CD4-positive, alpha-beta T cell treated with Interleukin-6 at 100 ng/mL for 8 hours (primary cell): ENCODE measurements around the gene SIX3.

ENCODE experiments used
- DNase-seq: peaks from one replicate; pipeline ENCODE4 v3.0.0-alpha.2; 2020; ENCODE audit warnings: mixed read lengths, low spot score

The SIX3 gene

DNA sequence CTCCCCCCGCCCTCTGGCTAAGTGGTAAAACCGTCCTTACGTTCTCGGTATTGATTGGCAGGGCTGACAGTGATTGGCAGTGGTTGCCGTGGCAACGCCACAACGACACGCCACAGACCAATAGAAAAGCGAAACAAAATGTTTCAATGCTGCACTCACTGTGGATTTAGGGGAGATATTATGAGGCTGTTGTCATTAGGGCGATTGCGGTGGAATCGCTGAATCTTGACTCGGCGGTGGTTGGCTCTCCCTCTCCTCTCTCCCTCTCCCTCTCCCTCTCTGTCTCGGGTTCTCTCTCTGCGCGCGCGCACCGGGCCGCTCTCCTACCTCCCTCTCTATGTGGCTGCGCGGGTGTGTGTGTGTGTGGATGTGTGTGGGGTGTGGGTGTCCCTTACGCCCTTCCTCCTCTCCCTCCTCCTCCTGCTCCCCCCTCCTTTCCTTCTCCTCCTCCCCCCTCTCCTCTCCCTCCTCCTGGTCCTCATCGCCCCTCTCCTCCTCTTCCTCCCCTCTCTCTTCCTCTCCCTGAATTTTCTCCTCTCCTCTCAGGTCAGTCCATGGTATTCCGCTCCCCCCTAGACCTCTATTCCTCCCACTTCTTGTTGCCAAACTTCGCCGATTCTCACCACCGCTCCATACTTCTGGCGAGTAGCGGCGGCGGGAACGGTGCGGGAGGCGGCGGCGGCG lies at the start of gene SIX3:
Gene SIX3, plus strand, starts transcription at position 152 of the 684 bp plus-strand sequence. Its CDS starts 403 bp downstream, at position 555.
- no peak for DNase-seq

DNA sequence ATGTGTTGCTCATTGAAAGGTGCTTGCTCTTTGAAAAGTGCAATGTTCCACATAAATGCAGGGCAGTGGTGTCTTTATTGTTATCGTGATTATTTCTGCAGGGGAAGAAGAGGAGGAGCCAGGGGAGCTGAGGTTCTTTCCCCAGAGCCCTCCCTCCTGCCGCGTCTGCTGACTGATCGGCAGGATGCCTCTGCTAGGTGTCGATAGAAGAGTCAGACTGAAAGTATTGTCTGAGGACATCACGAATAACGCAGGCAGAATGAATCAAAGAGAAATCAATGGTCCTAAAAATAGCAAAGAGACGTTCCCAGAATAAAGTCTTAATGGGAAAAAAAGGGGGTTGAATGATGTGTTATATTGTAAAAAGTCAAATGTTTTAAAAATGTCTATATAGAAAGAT lies 47.4 kb upstream of the SIX3 start:
- DNase-seq: no peak

DNA sequence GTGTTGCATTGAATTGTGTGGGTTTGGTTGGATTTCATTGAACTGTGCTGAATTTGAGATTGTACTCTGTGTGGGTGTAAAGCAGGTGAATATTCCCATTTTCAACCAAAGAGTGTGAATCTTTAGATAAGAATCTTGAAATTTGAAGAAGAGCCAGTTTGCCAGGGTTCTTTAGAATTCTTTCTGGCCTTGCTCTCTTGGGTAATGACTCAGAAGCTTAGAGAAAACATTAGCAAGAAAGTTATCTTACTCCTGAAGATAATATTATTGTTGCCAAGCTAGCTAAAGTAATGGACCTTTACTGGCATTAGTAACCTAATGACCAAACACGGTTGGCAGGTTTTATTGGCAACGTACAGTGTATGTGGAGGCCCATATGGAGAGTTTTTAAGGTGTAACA lies 46.4 kb upstream of the SIX3 start:
- no peak for DNase-seq

DNA sequence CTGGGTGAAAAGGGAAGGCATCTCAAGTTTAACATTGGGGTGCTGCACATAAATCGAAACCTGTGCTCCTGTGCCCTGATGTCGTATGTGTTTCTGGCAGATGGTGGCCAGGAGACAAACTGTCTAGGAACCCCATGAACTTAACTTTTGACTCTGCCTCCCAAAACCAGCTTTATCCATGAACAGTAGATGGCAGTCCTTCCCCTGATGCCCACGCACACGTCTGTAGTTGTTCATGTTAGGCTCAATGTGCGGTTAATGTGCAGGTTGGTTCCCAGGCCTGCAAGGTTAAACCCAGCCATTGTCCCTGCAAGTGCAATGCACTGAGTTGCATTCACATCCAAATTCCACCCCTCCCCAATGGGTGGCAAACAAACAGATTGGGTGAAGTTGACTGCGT lies 44.1 kb upstream of the SIX3 start:
- no peak for DNase-seq

DNA sequence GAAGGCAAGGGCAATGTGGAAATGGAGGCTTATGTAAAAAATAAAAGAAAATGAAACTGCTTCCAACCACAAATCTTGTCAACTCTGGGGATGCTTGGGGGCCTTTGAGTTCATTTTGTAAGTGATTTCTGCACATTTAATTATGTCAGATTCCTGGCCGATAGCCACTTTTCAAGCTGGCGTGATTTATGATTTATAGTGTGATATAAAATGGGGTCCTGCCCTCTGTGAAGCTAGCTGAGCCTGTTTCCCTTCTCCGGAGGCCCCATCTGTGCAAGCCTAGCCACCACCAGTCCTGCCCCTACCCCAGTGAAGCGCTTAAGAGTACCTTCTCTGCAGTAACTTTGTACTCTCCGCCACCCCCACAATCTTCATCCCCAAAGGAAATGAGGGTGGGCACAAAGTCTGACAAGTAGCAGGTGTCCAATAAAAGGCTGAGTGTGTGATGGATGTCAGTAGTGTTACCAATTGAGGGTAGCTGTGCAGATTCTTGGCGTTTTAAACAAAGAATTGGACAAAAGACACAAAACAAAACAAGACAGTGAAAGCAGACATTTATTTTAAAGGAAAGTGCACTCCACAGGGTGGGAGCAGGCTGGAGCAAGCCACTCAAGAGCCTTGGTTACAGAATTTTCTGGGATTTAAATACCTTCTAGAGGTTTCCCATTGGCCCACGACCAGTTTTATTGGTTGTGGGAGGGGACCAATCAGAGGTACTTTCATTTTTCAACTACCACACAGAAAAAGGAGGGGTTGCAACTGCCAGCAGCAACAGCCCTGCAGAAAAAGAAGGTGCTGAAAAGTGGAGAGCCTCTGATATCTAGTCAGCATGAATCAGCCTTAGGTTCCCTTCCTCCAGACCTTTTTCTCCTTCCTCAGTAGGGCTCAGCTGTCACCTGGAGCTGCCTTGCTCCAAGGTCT lies 39.0 kb upstream of the SIX3 start:
- no peak for DNase-seq

DNA sequence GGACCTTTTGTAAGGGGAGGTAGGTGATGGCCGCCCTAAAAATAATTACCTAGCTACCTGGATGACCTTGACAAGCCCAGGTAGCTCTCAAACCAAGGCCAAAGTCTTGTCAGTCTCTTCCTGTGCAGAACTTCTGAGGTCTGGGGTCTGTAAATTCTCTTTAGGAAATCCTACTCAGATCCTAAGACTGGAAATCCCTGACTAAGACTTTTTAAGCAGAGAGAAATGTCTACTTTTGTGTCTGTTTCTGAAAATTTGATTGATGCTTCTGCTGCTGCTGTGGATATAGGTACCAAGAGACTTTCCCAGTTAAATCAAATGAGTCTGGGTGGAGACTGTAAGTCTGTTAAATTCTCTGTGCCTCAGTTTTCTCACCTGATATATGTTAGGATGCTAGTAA lies 36.9 kb upstream of the SIX3 start:
- no peak for DNase-seq

DNA sequence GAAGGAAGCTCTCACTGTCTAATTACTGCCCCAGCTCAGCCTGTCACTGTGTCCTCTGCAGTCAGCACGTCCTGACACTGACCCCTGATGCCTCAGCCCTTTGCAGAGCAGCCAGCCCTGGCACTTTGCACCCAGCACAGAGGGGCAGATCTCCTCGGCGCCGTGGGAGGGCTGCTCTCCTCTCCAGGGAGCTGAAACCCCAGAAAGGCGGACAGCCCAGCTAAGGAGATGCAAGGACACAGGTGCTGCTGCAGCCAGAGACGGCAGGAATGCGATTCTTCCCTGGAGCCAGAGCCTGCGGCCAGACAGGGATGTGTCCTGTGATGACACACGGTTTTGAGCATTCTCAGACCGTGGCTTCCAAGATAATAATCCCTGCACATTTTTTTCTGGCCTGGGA lies 34.5 kb upstream of the SIX3 start:
- DNase-seq: no peak

DNA sequence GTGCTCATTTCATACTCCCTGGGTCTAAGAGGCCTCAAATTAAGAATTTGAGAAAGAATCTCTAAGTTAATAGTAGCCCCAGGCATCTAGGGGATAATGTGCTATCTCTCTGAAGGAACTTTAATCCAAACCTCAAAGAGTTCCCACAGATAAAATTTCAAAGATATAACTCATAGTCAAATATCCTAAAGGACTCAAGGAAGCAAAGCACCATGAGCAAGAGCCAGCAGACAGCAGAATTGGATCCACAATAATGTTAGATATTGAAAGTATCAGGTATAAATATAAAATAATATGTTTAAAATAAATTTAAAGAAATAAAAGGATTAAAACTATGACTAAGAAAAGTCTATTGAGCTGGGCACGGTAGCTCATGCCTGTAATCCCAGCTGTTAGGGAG lies 31.7 kb upstream of the SIX3 start:
- no peak for DNase-seq

DNA sequence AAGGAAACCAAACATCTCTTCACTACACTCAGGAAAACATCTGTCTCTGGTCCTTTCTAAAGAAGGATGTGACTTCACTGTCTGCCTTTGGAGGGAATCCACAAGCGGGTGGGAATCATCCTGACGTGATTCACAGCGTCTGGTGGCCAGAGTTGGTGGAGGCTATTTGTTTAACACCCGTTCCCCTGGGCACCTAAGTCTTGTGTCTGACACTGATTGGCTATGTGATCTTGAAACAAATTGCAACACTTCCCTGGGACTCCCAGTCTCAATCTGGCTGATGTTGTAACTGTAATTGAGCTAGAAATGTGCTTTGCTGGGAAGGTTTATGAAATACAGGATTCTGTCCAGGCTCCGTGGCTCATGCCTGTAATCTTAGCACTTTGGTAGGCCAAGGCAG lies 28.8 kb upstream of the SIX3 start:
- no peak for DNase-seq

DNA sequence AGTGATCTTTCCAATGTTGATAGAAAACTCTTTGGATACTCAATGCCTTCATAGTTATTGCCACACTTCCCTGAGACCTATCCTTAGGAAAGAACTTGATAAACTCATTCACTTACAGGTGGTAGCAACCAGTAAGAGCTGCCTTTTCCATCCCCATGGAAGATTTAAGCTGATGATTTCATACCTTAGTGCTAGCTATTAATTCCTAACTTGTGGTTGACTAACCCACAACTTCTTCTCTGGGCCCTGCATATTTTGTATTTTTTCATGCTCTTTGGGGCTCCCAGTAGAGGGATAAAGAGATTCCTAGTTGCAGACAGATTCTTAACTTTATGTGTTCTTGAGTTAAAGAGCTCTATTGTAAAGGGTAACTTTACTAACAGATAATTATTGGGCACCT lies 25.2 kb upstream of the SIX3 start:
- no peak for DNase-seq

DNA sequence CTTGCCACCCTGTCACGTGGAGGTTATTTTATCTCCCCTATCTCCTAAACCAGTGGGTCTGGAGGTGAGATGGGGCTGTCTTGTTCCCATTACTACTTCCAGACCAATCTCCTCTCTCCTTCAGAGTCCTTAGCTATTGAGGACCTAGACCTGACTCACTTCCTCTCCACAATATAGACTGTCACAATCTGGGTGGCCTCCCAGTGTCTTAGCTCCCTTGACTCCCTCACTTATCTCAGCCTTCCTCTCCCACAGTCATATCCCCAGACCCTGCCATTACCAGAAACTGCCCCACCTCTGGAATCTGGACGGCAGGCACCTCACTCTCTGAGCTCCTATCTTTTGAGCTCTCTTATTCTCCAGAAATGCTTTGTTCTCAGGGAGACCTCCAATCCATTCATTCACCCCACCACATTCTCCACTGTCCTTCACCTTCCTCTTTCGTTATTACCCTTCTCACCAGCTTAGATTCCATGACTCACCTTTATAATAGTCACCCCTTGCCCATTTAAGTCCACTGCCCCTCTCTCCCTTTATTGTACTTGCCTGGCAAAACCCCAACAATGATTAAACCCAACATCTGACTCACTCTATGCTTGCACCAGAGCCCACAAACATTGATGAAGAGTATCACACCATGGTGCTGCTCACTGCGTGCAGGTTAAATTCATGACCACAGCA lies 23.3 kb upstream of the SIX3 start:
- no peak for DNase-seq

DNA sequence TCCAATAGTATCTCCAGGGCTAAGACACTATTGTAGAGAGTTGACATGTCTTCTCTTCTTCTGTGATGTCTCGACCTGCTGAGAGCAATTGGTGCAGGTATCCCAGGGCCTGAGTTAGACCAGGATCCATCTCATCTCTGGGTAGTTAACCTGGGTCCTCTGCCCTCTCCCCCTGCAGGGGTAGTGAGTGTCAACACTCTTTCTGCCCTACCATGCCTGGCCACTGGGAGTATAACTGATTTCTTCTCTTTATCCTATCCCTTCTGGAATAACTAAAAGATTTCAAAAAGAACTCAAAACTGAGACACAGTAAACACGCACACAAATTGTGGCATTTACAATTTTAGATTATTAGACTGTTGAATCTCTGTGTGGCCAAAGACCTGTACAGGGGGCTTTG lies 20.8 kb upstream of the SIX3 start:
- no peak for DNase-seq

DNA sequence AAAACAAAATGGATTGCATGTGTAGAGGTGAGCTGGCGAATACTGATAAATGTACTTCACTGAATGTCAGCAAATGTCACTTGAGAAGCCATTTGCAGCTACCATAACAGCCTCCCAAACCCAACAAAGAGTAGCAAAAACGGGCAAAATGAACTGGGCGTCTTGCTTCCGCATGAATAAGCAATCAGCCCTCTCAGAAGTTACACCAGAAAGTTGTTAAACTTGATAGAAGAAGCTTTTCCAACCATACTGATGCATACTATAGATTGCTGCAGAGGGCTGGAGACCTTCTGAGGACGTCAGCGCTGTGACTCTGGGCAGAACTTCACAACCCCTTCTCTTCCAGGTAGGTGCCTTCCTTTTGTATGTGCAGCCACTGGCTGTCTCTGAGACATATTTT lies 18.7 kb upstream of the SIX3 start:
- no peak for DNase-seq

DNA sequence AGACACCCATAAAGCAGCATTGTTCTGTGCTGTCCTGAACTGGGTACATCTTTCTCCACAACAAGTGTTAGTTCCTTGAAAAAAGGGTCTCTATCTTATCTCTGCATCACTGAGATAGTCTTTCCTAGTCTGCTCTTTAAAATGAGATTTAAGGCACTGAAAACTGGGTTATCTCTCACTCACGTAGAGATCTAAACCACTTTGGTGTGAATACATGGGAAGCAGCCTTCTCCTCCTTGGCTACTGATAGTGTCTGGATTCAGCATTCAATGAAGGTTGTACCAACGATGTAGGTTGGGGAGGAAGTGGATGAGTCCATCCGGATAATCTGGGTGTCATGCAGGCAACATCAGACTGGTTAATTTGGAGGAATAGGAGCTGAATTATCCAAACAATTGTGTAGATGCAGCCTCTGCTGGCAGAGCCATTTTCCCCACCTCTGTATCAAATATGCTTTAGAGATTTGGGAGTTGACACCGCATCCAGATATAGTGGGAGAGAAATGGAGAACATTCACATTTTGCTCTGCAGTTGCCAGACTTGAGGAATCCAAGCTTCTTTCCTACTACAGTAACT lies 15.9 kb upstream of the SIX3 start:
- DNase-seq: no peak

DNA sequence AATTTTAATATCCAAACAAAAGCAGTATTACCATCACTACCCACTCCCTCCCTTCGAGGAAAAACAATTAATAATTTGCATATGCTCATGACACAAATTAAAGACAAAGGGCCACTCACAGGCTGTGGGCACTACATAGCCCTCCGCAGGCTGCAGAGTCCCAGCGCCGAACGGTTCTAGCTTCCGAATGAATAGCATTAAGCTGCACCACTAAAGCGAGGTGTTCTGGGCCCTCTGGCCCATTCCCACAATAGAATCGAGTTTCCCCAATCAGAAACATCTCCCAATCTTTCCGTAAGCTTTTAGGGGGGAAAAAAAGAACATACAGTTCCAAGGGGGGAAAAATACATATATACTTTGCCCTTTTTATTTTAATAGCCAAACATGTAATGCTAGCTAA lies 14.5 kb upstream of the SIX3 start:
- no peak for DNase-seq

DNA sequence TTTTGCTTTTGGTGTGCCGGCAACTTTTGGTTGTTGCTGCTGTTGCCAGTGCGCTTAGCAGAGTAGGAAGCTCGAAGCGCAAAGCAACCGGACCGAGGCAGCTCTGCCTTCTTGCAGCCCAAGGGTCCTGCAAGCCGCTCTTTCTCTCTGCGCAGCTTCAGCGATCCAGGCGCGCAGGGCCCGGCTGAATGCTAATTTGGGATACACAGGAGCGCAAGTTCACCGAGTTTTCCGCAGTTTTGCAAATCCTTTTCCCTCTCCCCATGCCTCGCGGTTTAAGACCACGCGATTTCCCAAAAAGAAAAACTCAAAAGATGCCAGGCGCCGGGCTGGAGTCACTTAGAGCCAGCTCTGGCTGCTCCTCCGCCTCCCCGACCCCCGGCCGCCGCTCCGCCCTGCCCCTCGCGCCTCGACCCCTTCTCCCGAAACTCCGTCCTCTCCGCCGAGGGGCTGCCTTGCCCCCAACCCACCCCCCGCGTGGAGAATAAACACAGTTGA lies 13.5 kb upstream of the SIX3 start:
- DNase-seq: no peak

DNA sequence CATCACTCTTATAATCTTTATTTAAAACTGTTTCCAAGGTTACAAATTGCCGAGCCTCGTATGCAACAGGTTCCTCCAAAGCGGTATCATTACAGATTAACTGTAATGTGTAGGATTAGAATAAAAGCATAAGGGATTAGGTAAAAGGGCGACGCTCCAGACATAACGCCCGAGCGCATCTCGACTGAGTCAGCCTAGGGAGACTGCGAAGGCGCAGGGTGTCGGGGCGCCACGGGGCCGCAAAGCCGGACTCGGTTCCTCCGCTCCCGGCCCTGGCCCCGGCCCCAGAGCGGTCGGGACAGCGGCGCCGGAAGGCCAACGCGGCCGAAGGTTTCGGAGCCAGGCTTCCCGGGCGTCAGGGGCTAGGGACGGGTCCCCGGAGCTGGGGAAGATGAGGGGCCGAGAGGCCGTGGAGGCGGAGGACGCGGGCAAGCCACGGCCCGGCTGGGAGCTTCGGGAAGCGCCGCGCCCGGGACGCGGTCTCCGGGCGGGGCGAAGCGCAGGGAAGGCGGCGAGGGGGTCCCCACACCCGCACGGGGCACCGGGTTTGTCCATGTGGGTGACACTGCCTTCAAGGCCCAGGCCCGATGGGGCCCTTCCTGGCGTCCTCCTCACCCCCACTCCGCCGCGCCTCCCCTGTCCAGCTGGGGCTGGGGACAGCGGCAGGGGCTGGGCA lies 12.9 kb upstream of the SIX3 start:
- no peak for DNase-seq

DNA sequence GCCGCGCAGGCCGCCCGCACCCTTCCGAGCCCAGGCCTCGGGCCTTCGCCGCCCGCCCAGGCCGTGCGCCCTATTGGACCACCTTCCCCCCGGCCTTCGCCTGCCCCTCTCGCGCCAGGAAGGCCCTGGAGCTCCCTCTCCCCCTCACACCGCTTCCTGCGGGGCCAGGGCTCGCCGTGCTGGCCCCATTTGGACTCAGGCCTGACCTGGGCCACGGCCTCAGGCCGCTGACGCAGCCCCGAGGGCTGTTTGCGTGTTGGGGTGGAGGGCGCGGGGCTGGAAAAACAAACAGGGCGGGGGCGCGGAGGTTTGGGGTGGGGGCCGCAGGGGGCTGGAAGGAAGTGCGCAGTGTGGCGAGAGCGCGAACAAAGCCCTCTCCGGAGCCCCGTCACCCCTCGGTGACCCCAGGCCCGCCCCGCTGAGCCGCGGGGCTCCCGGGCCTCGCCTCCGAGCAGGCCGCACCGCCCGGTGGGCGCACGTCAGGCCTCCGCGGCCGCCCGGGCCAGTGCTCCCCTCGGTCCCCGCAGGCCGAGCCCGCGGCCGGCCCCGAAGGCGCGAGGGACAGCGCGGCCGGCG lies 12.3 kb upstream of the SIX3 start:
- no peak for DNase-seq

DNA sequence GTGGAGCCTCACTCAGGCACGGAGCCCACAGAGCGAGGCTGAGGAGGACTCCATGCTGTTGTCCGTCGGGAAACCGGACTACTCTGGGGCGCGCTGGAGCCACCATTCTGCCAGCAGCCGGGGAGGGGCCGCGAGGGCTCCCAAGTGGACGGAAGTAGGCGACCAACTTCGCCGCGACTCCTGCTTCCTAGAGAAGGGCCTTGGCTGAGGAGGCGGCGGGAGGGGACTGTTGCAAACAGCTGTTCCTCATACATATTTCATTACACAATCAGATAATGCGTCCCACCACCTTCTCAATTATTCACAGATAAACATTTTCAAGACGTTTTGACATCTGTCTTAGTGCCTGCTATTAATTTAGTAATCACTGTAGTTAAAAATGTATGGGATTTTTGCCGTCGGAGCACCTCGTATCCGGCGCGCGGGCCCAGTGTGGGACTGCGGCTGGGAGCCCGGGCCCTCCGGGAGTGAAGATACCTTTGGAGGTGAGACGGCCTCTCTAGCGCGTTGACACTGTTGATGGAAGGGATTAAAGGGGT lies 11.7 kb upstream of the SIX3 start:
- DNase-seq: no peak

DNA sequence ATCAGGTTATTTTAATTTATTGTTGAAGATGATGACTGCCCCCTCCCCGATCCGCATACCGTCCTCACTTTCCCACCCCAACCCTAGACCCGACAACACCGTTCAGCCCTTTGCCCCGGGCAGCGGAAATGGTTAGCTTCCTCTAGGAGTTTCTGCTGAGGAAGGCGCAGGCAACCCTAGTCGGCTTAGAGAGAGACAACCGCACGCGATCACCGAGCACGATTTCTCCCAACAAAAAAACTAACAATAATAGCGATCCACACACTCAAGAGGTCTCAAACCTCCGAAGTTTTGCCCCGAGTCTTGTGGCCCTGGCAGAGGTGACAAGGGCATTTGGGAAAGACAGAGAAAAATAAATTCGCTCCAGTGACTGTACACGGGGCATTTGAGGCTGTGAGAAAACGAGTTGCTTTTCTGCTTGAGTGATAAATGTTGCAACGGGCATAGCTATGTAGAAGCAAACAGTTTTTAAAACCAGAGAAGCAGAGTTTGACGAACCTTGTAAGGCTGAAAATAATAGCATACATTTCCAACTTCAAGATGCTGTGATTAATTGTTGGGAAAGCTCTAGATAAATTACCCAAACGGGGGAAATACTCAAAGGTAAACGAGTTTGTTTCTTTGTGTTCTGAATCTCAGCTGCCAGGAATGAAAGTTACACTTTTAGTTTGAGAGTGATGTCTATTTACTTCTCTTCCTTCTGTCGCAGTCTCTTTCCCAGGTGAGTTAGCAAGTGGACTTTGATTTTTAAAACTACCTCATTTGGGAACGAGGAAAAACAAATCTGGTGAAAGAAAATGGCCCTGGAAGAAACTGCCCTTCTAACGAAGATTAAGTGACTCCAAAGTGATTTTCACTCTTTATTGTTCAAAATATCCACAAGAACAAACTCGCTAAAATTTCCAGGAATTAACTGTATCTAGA lies 11.0 kb upstream of the SIX3 start:
- no peak for DNase-seq
